LHCN-M2 (cell line): ENCODE measurements around the gene PRRC2A. TPM values are rescaled to one million over a fixed set of nuclear protein-coding genes. Genes with fewer than 3 reads are reported as not detected.
A peak's percentile ranks its signal among the peaks of the same experiment; 100 is the strongest.

ENCODE experiments used
- DNase-seq: peaks from one replicate; pipeline ENCODE4 v3.0.0-alpha.2; 2012; ENCODE audit warnings: low read depth
- total RNA-seq: library from RNA; depleted of rRNA; stranded (reverse); fragments of >200 nt; gene quantifications from 2 replicates; pipeline ENCODE4 v1.2.3, GENCODE V29; 2014; rRNA removed

The PRRC2A gene
- total RNA-seq, 1 experiment from 2014 or later = 81.7 TPM

DNA sequence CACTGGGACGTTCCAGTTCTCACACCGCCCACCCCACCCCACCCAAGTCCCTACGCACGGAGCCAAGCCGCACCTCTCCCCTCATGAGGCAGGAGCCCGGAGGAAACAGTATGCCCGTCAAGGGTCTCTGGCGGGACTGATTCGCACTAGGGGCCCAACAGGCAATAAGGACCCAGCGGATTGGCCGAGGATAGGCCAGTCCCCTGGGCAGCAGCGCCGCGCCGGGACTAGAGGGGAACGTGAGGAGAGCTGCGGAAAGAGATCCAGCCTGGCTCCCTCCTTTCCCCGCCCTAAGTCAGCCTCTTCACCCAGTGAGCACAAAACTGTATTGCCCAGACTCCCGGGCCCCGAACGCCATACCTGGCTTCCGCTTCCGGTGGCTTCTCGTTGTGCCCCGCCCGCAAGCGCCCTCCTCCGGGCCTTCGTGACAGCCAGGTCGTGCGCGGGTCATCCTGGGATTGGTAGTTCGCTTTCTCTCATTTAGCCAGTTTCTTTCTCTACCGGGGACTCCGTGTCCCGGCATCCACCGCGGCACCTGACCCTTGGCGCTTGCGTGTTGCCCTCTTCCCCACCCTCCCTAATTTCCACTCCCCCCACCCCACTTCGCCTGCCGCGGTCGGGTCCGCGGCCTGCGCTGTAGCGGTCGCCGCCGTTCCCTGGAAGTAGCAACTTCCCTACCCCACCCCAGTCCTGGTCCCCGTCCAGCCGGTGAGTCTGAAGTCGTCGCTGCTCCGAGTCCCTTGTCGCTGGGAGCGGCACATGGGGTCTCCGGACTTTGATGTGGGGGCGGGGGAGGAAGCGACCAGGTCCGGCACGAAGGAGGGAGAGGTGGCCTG, 45.2 kb downstream of the PRRC2A start, which contains the start of gene CSNK2B:
CSNK2B (plus strand) TSS at position 580 of the 836 bp plus-strand sequence. CDS start 752 bp downstream, outside the sequence.
- peak; percentile 97 for DNase-seq

GRCh38 chr6:31666337-31666965, 45.9 kb downstream of the PRRC2A start:
- no peak for DNase-seq

DNA sequence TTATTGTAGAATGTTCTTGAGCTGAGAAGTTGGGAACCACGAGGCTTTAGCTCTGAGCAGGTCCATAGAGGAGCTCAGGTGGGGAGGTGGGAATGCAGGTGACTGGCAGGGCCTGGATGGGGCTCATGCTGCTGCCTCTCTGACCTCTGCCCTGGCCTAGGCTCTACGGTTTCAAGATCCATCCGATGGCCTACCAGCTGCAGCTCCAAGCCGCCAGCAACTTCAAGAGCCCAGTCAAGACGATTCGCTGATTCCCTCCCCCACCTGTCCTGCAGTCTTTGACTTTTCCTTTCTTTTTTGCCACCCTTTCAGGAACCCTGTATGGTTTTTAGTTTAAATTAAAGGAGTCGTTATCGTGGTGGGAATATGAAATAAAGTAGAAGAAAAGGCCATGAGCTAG, 49.2 kb downstream of the PRRC2A start, which contains the start of gene LY6G5B:
LY6G5B (plus strand) TSS at position 301 of the 400 bp plus-strand sequence. CDS start 975 bp downstream, outside the sequence.
- DNase-seq = no peak

DNA sequence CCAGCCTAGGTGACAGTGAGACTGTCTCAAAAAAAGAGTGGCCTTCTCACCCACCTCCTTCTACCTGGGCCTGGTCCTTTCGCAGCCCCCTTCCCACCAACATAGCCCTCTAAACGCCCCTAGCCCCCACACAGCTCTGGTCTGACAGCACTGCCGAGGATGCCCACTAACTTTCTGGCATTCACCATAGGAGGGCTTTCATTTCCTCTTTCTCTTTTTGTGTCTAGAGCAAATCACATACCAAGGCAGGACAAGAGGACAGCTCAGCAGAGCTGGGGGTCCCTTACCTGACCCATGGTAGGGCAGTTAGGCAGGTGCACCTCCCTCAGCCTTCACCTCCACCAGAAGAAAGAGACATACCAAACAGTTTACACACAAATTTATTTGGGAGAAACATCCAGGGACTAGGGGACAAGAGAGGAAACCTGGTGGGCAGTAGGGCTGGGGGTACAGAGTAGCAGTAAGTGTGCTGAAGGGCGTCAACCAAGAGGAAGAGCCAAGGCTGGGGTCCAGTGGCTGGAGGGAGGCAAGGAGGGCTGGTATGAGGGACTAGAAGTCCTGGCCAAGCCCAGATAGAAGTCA, 55.9 kb downstream of the PRRC2A start:
- no peak for DNase-seq

DNA sequence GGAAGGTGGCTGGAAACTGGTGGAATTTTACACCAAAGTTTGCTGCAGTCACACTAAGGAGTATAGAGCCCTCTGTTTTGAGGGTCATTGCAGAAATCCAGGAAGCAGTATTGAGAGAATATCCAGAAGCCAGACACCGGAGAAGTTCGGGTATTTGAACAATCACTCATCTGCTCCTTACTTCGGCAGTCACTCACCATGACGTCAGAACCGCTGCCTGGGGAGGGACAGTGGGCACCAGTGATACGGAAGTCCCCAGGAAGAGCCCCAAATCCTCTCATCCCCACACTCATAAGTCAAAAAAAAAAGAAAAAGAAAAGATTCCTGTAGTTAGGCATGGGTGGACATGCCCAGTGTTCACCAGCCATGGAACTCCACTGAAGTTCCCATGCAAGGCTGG, 56.4 kb downstream of the PRRC2A start:
- no peak for DNase-seq

DNA sequence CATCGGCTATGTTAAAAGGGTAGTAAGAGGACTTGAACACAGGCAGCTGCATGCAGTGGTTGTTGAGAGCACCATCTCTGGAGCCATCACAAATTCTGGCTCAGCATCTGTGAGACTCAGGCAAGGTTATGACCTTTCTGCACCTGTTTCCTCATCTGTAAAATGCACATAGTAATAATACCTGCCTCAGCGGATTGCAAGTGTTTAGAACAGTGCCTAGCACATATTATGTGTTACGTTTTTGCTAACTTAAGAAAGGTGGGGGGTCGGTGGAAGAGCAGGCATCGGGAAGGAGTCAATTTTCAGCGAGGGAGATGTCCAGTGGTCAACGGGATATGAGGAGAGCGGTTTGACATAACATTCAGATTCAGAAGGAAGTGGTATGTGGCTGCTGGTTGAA, 57.4 kb downstream of the PRRC2A start:
- DNase-seq = no peak

- DNase-seq = peak; percentile 90
Measured at GRCh38 chr6:31680226-31681134, 60.0 kb downstream of the PRRC2A start, which contains the start of gene LY6G5C. LY6G5C (minus strand) TSS chr6:31681067; CDS start chr6:31680373, 694 bp downstream.

GRCh38 chr6:31681135-31681671, 60.7 kb downstream of the PRRC2A start:
- peak; percentile 40 for DNase-seq

DNA sequence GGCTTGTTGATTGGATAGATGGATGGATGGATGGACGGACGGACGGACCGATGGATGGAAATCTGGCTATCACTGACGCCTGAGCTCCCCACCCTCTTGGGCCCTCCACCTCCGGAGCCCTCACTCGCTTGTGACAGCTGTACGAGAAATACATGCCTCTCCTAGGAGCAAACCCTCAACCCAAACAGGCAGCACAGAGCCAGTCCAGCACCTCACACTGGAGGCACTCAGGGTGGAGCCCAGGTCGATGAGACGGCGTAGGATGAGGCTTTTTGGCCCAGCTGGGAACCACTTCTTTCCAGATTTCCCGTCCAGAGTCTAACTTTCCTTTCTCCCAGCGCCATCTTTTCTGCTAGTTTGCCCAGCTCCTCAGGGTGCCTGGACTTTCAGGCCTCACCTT, 63.1 kb downstream of the PRRC2A start:
- no peak for DNase-seq

DNA sequence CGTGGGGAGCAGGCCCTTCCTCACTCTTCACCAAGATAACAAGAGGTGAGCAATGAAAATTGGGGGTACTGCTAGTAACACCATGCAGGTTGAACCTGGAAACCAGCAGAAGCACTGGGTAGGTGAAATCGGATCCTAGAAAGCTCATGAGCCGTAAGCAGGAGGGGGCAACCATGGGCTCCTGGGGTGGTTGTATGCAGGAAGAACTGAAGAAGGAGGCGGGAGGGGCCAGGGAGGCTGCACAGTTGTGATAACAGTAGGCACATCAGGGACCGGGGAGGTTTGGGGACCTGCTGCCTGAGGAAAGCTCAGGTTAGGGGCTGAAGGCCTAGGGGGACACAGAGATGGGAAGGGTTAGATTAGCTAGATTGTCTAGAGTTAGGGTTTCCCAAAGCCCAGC, 66.0 kb downstream of the PRRC2A start:
- DNase-seq = no peak

DNA sequence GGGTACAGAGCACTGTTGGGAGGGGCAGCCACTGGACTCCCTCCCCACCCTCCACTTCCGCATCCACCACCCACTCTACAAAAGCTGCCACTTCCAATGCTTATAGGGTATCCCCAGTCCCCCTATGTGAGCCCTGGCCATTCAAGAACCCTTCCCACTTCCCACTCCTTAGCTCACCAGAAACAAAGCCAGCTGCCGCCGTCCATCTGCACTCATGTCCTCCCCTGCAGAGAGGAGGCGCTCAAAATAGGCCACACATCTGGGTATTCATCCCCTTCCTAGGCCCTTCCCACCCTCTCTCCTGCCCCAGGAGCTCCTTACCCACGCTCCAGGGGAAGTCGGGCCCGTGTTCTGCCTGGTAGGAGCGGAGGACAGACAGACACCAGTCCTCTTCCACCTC, 66.8 kb downstream of the PRRC2A start:
- DNase-seq = peak; percentile 48

Other genes with a start within 250 kb of the PRRC2A start
- 23.5 and 27.8 TPM in 2 replicates for gene MICA, start 217.1 kb upstream of the PRRC2A start, total RNA-seq
- 10.6 and 13.0 TPM in 2 replicates for gene MICB, start 122.6 kb upstream of the PRRC2A start, total RNA-seq
- not detected in 2 replicates for gene MCCD1, start 91.8 kb upstream of the PRRC2A start, total RNA-seq
- 402 and 452 TPM in 2 replicates for gene DDX39B, start 78.7 kb upstream of the PRRC2A start, total RNA-seq
- gene ATP6V1G2, start 74.1 kb upstream of the PRRC2A start, total RNA-seq = 3.1 and 3.3 TPM in 2 replicates
- gene NFKBIL1, start 73.1 kb upstream of the PRRC2A start, total RNA-seq = 21.2 and 26.8 TPM in 2 replicates
- gene LTA, start 48.4 kb upstream of the PRRC2A start, total RNA-seq = not detected in 2 replicates
- gene TNF, start 45.1 kb upstream of the PRRC2A start, total RNA-seq = not detected in 2 replicates
- gene LTB, start 38.3 kb upstream of the PRRC2A start, total RNA-seq = not detected in 2 replicates
- not detected in 2 replicates for gene LST1, start 34.4 kb upstream of the PRRC2A start, total RNA-seq
- not detected in 2 replicates for gene NCR3, start 27.7 kb upstream of the PRRC2A start, total RNA-seq
- gene AIF1, start 5.5 kb upstream of the PRRC2A start, total RNA-seq = not detected in 2 replicates
- 180 and 219 TPM in 2 replicates for gene BAG6, start 31.9 kb downstream of the PRRC2A start, total RNA-seq
- 3.9 and 4.4 TPM in 2 replicates for gene APOM, start 35.2 kb downstream of the PRRC2A start, total RNA-seq
- gene C6orf47, start 40.1 kb downstream of the PRRC2A start, total RNA-seq = 30.0 and 31.3 TPM in 2 replicates
- 28.5 and 31.2 TPM in 2 replicates for gene GPANK1, start 44.3 kb downstream of the PRRC2A start, total RNA-seq
- 292 and 320 TPM in 2 replicates for gene CSNK2B, start 45.4 kb downstream of the PRRC2A start, total RNA-seq
- 2.4 and 4.0 TPM in 2 replicates for gene LY6G5B, start 49.3 kb downstream of the PRRC2A start, total RNA-seq
- gene LY6G5C, start 60.4 kb downstream of the PRRC2A start, total RNA-seq = 1.4 and 3.2 TPM in 2 replicates
- 45.8 and 50.5 TPM in 2 replicates for gene ABHD16A, start 82.6 kb downstream of the PRRC2A start, total RNA-seq
- gene LY6G6F, start 86.2 kb downstream of the PRRC2A start, total RNA-seq = not detected in 2 replicates
- not detected in 2 replicates for gene LY6G6D, start 94.6 kb downstream of the PRRC2A start, total RNA-seq
- 0.51 TPM in 1 of 2 replicates, not detected in the other for gene LY6G6C, start 101.0 kb downstream of the PRRC2A start, total RNA-seq
- gene MPIG6B, start 102.7 kb downstream of the PRRC2A start, total RNA-seq = not detected in 2 replicates
- 78.4 and 85.8 TPM in 2 replicates for gene DDAH2, start 108.6 kb downstream of the PRRC2A start, total RNA-seq
- gene CLIC1, start 115.8 kb downstream of the PRRC2A start, total RNA-seq = 771 and 894 TPM in 2 replicates
- gene MSH5, start 119.3 kb downstream of the PRRC2A start, total RNA-seq = 13.2 and 16.5 TPM in 2 replicates
- gene SAPCD1, start 141.9 kb downstream of the PRRC2A start, total RNA-seq = 1.5 and 2.7 TPM in 2 replicates
- not detected in 2 replicates for gene VWA7, start 156.6 kb downstream of the PRRC2A start, total RNA-seq
- gene VARS1, start 175.0 kb downstream of the PRRC2A start, total RNA-seq = 63.2 and 68.7 TPM in 2 replicates
- 78.7 and 88.2 TPM in 2 replicates for gene LSM2, start 186.3 kb downstream of the PRRC2A start, total RNA-seq
- 0.71 and 1.5 TPM in 2 replicates for gene HSPA1L, start 194.6 kb downstream of the PRRC2A start, total RNA-seq
- 98.9 and 101 TPM in 2 replicates for gene HSPA1A, start 194.8 kb downstream of the PRRC2A start, total RNA-seq
- 86.1 and 92.2 TPM in 2 replicates for gene HSPA1B, start 207.0 kb downstream of the PRRC2A start, total RNA-seq
- gene NEU1, start 242.1 kb downstream of the PRRC2A start, total RNA-seq = 43.9 and 57.2 TPM in 2 replicates